K562 treated with DMSO at 1 percent for 4 hours (cell line): ENCODE results near the gene ITGA11. TPM values are rescaled to one million over a fixed set of nuclear protein-coding genes. Genes with fewer than 3 reads are reported as not detected.

Source experiments
- total RNA-seq: library from RNA; unstranded; fragments of 300-600 nt; gene quantifications from 2 replicates; pipeline ENCODE4 v1.2.3, GENCODE V29; 2022; ENCODE audit not compliant: insufficient read depth

The ITGA11 gene
- not detected in 2 replicates for total RNA-seq

GRCh38 chr15:68431792-68432401, at the start of gene ITGA11:
ITGA11 (minus strand) TSS chr15:68432163; CDS start chr15:68432066, 97 bp downstream.

GRCh38 chr15:68277603-68278344, 154.2 kb downstream of the ITGA11 start, which contains the start of gene FEM1B:
FEM1B (plus strand) TSS chr15:68277745; CDS start chr15:68278418, 673 bp downstream.

Other genes with a start within 250 kb of the ITGA11 start
- 6.6 and 8.9 TPM in 2 replicates for gene CALML4, start 226.8 kb downstream of the ITGA11 start, total RNA-seq
- 25.6 and 29.7 TPM in 2 replicates for gene CLN6, start 202.4 kb downstream of the ITGA11 start, total RNA-seq
- 16.2 and 16.7 TPM in 2 replicates for gene FEM1B, start 154.4 kb downstream of the ITGA11 start, total RNA-seq
- gene CORO2B, start 146.8 kb upstream of the ITGA11 start, total RNA-seq: not detected in 2 replicates